HepG2 (cell line): ENCODE results near the gene C15orf62. TPM values are rescaled to one million over a fixed set of nuclear protein-coding genes. Genes with fewer than 3 reads are reported as not detected.

Experiments
- ATF3 ChIP-seq: sonication (generic); formaldehyde crosslinking; IDR thresholded peaks from 2 replicates; pipeline ENCODE4 v1.4.0; 2020; ENCODE audit warnings: missing genetic modification reagents
- ISX ChIP-seq: sonication (generic); formaldehyde crosslinking; conservative IDR thresholded peaks from 2 replicates; pipeline ENCODE4 v1.5.0; 2020; ENCODE audit warnings: missing genetic modification reagents
- NFYB ChIP-seq: sonication (generic); formaldehyde crosslinking; IDR thresholded peaks from 2 replicates; pipeline ENCODE4 v1.4.0; 2020; ENCODE audit warnings: missing genetic modification reagents
- NFYC ChIP-seq: IDR thresholded peaks from 2 replicates; pipeline ENCODE4 v1.6.1; 2016; ENCODE audit warnings: missing genetic modification reagents, missing compliant biosample characterization
- PAXIP1 ChIP-seq: sonication (generic); formaldehyde crosslinking; conservative IDR thresholded peaks from 2 replicates; pipeline ENCODE4 v1.4.0; 2020; ENCODE audit warnings: mild to moderate bottlenecking, missing genetic modification reagents, moderate library complexity
- PHF20 ChIP-seq: sonication (generic); formaldehyde crosslinking; IDR thresholded peaks from 2 replicates; pipeline ENCODE4 v1.5.0; 2020; ENCODE audit warnings: mild to moderate bottlenecking, missing genetic modification reagents
- SP5 ChIP-seq: IDR thresholded peaks from 2 replicates; pipeline ENCODE4 v1.6.1; 2016; ENCODE audit warnings: low read depth, borderline replicate concordance
- ZHX1 ChIP-seq: sonication (generic); formaldehyde crosslinking; IDR thresholded peaks from 2 replicates; pipeline ENCODE4 v1.8.1; 2022; ENCODE audit warnings: low read depth, mild to moderate bottlenecking, missing genetic modification reagents
- ZNF580 ChIP-seq: IDR thresholded peaks from 2 replicates; pipeline ENCODE4 v1.6.1; 2016; ENCODE audit warnings: low read depth, borderline replicate concordance
- ZNF687 ChIP-seq: sonication (generic); formaldehyde crosslinking; IDR thresholded peaks from 2 replicates; pipeline ENCODE4 v1.5.1; 2020; ENCODE audit warnings: mild to moderate bottlenecking, missing genetic modification reagents, moderate library complexity
- ZNF770 ChIP-seq: sonication (generic); formaldehyde crosslinking; IDR thresholded peaks from 2 replicates; pipeline ENCODE4 v1.5.0; 2020; ENCODE audit warnings: mild to moderate bottlenecking, missing genetic modification reagents
- polyA plus RNA-seq, 8 experiments: library from polyadenylated mRNA; depleted of rRNA in 3 of 8; stranded (reverse) in 7 of 8; unstranded in 1 of 8; fragments of >200 nt; fragmentation: Illumina TruSeq in 4 of 8; extraction: Trizol in 4 of 8; gene quantifications; 2 replicates each; pipeline versions ENCODE4 v1.2.1 to v1.2.3, GENCODE V29; 2011 to 2016; ENCODE audit warnings: low read depth in 4 of 8, missing spikeins in 1 of 8, mixed read lengths in 1 of 8; ENCODE audit not compliant: insufficient read depth in 1 of 8
- total RNA-seq, 5 experiments: library from RNA; depleted of rRNA; stranded (reverse); fragments of >200 nt; fragmentation: Illumina TruSeq; extraction: Trizol; gene quantifications; 2 replicates each; pipeline ENCODE4 v1.2.3, GENCODE V29; 2016; ENCODE audit warnings: low read depth in 1 of 5

Gene C15orf62
- total and polyA plus RNA-seq, 2 of the 13 experiments (the other 11 are each of a cell fraction or from before 2014, with no cell fraction given): 0.51 to 1.1 TPM

GRCh38 chr15:40807028-40807887, 37.5 kb downstream of the C15orf62 start, which contains the start of the genes DNAJC17 and ZFYVE19 (continued):
- TF ChIP-seq PAXIP1 (CRISPR knock-in tag) (peak; percentile 68), SP5 (CRISPR knock-in tag) (peak; percentile 95), PHF20 (peak; percentile 66; the same call in 1 of the 2 replicates), ATF3 (CRISPR knock-in tag) (no peak; the same call in 1 of the 2 replicates), NFYC (CRISPR knock-in tag) (peak; percentile 56), NFYB (peak; percentile 53), ZNF687 (CRISPR knock-in tag) (peak; percentile 92), ZNF770 (CRISPR knock-in tag) (peak; percentile 93), ZHX1 (CRISPR knock-in tag) (peak; percentile 60; the same call in 1 of the 2 replicates), ZNF580 (0 out of 2 replicates have a peak, but pooled peaks have one; percentile 33), ISX (CRISPR knock-in tag) (0 out of 2 replicates have a peak, but pooled peaks have one; percentile 24)
